Tibial nerve (tissue), 3 donors: ENCODE data around the gene ZNF138.

Experiments
- POLR2A ChIP-seq, 2 donors: fragments of 450-650 bp; IDR thresholded peaks; one replicate each; pipeline ENCODE4 v1.6.1; 2017; ENCODE audit warnings: antibody characterized with exemption in 2 of 2, mild to moderate bottlenecking in 2 of 2, moderate library complexity in 2 of 2
- TF ChIP-seq, protein P1 (sequence below), 5 experiments: fragments of 200-600 bp in 3 of 5; fragments of 450-650 bp in 2 of 5; sonication (generic) in 3 of 5; IDR thresholded peaks; one replicate each; pipeline ENCODE4 v1.5.1; 2016 to 2019; ENCODE audit warnings: antibody characterized with exemption in 5 of 5, mild to moderate bottlenecking in 3 of 5, moderate library complexity in 2 of 5

DNA sequence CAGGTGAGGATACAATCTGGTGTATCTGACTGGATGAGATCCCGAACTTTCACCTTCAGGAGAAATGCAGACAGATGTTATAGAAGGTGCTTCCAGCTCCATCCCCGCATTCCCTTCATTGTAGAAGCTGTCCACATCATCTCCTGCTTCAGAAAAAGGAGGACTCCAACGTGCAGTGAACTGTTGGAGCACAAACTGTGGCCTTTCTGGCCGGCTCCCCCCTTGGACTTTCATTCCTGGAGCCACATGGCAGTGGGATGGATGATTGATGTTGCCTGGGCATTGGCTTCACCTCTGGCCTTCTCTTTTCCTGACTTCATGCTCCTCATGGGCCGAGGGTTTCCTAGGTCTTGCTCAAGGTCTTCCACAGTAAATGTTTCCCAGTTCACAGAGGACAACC lies 79.3 kb downstream of the ZNF138 start:
- TF ChIP-seq, protein P1, sequence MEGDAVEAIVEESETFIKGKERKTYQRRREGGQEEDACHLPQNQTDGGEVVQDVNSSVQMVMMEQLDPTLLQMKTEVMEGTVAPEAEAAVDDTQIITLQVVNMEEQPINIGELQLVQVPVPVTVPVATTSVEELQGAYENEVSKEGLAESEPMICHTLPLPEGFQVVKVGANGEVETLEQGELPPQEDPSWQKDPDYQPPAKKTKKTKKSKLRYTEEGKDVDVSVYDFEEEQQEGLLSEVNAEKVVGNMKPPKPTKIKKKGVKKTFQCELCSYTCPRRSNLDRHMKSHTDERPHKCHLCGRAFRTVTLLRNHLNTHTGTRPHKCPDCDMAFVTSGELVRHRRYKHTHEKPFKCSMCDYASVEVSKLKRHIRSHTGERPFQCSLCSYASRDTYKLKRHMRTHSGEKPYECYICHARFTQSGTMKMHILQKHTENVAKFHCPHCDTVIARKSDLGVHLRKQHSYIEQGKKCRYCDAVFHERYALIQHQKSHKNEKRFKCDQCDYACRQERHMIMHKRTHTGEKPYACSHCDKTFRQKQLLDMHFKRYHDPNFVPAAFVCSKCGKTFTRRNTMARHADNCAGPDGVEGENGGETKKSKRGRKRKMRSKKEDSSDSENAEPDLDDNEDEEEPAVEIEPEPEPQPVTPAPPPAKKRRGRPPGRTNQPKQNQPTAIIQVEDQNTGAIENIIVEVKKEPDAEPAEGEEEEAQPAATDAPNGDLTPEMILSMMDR (IDR thresholded peaks at IDR 0.05): no peak
- TF ChIP-seq POLR2A (IDR thresholded peaks at IDR 0.05): no peak
